Choroid plexus epithelial cell (primary cell): Measurements from ENCODE around the gene MAFG.

ENCODE experiments used
- DNase-seq: peaks from one replicate; pipeline ENCODE4 v3.0.0-alpha.2; 2010; ENCODE audit warnings: low read depth
- H3K4me3 ChIP-seq: 2 replicates; pipeline ENCODE4 v1.5.1; 2011; ENCODE audit warnings: low read depth, mild to moderate bottlenecking, control low read depth, low read length, moderate library complexity
- CTCF ChIP-seq: conservative IDR thresholded peaks from 2 replicates; pipeline ENCODE4 v1.5.1; 2011; ENCODE audit warnings: low read depth, mild to moderate bottlenecking, control low read depth, inconsistent platforms, low read length, moderate library complexity

Gene MAFG

DNA sequence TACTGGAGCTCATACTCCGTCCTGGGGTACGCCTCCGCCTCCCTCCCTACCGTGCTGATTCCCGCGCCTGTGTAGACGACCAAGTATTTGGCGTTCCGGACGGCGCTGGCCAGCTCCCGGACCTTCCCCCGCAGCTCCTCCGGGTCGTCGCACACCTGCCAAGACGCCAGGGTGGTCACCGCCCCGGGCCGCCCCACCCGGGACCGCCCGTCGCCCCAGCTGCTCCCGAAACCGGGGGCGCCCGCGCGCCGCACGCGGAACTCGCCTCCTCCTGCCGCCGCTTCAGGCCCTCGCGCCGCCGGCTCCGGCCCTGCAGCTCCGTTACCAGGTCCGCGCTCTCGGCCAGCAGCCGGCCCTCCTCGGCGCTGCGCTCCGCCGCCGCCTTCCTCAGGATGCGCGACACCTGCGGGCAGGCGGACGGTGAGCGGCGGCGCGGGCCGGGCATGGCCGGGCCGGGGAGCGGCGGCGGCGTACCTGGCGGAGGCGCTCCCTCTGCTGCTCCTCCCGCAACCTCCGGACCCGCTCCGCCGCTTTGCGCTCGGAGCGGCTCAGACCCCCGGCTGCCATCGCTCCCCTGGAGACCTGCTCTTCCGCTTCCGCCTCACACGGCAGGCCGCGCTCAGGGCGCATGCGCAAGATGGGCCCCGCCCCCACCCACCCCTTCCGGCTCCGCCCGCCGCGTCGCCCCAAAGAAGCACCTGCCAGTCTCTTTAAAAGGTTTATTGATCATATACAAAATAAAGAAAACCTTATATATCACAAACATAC, 9.8 kb downstream of the MAFG start, which contains the start of gene SIRT7:
TSS of gene SIRT7 (minus strand) at position 612 of the 768 bp plus-strand sequence. CDS start at position 567, 45 bp downstream.
- peak within 1 kb of the TSS; percentile 68 for H3K4me3 ChIP-seq
- peak; percentile 74 for DNase-seq
- TF ChIP-seq CTCF = no peak

GRCh38 chr17:81916234-81917001, 11.1 kb downstream of the MAFG start:
- TF ChIP-seq CTCF = no peak
- peak overlapping the region; percentile 68 for H3K4me3 ChIP-seq
- peak; percentile 72 for DNase-seq

DNA sequence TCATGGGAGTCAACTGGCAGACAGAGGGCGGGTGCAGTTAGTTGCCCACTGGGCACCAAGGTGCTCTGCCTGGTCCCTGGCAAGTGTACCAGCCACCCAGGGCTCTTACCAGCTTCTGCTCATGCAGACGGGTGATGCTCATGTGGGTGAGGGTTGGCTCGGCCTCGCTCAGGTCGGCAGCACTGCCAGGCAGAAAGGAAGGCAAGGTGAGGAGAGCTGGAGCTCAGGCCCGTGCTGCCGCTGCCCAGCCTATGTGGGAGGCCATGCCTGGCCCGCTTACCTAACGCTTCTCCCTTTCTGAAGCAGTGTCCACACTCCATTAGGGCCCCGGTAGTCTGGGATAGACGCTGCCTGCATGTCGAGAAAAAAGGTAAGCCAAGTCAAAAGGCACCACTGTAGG, 12.2 kb downstream of the MAFG start:
- DNase-seq = no peak
- TF ChIP-seq CTCF = no peak
- no peak overlapping the region for H3K4me3 ChIP-seq

GRCh38 chr17:81914103-81914850, 13.3 kb downstream of the MAFG start:
- no peak for TF ChIP-seq CTCF
- H3K4me3 ChIP-seq = no peak overlapping the region
- DNase-seq = no peak

DNA sequence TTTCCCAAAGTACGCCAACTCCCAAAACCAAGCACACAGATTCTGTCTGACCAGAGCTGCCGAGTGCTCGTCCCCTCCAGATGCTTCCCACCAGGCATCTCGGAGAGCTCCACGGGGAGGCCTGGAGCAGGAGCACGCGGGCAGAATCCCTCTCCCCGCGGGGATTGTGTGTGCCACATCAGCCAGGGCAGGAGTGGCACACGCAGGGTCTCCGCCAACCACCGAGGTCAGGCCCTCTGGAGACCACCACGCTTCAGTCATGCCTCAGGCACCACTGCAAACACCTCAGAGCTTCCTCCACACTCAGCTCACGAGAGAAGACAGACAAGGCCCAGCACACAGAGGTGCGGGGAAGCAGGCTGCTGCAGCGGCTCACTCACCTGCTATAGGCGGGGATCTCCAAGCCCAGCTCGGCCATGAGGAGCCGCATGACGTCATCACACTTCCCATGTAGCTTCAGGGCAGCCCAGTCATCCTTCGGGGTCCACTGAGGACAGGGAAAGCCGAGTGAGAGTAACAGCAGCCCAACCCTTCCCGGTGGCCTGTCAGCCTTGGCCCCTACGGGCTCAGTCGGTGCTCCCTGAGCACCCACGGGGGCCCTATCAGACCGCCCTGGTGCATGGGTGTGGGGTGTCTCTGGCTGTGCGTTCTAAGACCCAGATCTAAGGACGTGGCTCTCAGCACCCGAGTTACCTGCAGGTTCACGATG, 14.0 kb downstream of the MAFG start:
- DNase-seq = no peak
- no peak overlapping the region for H3K4me3 ChIP-seq
- TF ChIP-seq CTCF = no peak

GRCh38 chr17:81912441-81913309, 14.9 kb downstream of the MAFG start:
- H3K4me3 ChIP-seq = no peak overlapping the region
- no peak for DNase-seq
- TF ChIP-seq CTCF = no peak
